Liver (tissue), 3 donors: Measurements from ENCODE around the gene ZNHIT6.

Experiments
- GABPA ChIP-seq, 2 donors: IDR thresholded peaks in 1 of 2; conservative IDR thresholded peaks in 1 of 2; 2 replicates each; pipeline ENCODE4 v1.6.1; 2016; ENCODE audit warnings: antibody characterized with exemption in 2 of 2, mild to moderate bottlenecking in 1 of 2, moderate library complexity in 1 of 2
- HNF4A ChIP-seq, 2 donors: conservative IDR thresholded peaks; 2 replicates each; pipeline ENCODE4 v1.6.1; 2016; ENCODE audit warnings: antibody characterized with exemption in 2 of 2, mild to moderate bottlenecking in 2 of 2
- JUND ChIP-seq, 2 donors: IDR thresholded peaks; 2 replicates each; pipeline ENCODE4 v1.6.1; 2016; ENCODE audit warnings: antibody characterized with exemption in 2 of 2
- NR2F2 ChIP-seq: IDR thresholded peaks from 2 replicates; pipeline ENCODE4 v1.6.1; 2016; ENCODE audit warnings: antibody characterized with exemption
- RAD21 ChIP-seq, 2 donors: IDR thresholded peaks; 2 replicates each; pipeline ENCODE4 v1.6.1; 2016; ENCODE audit warnings: antibody characterized with exemption in 2 of 2, mild to moderate bottlenecking in 2 of 2
- RXRA ChIP-seq, 2 donors: IDR thresholded peaks; 2 replicates each; pipeline ENCODE4 v1.6.1; 2017 to 2018; ENCODE audit warnings: antibody characterized with exemption in 2 of 2, mild to moderate bottlenecking in 1 of 2
- SP1 ChIP-seq: IDR thresholded peaks from 2 replicates; pipeline ENCODE4 v1.6.1; 2018; ENCODE audit warnings: antibody characterized with exemption, mild to moderate bottlenecking
- TAF1 ChIP-seq: conservative IDR thresholded peaks from 2 replicates; pipeline ENCODE4 v1.6.1; 2016; ENCODE audit warnings: antibody characterized with exemption, mild to moderate bottlenecking
- YY1 ChIP-seq: IDR thresholded peaks from 2 replicates; pipeline ENCODE4 v1.6.1; 2016; ENCODE audit warnings: antibody characterized with exemption, mild to moderate bottlenecking
- TF ChIP-seq, protein P1 (sequence below): fragments of 150-350 bp; IDR thresholded peaks from 2 replicates; pipeline ENCODE4 v1.5.1; 2017; ENCODE audit warnings: improper control_type of control experiment, low read depth, low read length; ENCODE audit not compliant: missing input control
- TF ChIP-seq, protein P2 (sequence below): IDR thresholded peaks from 2 replicates; pipeline ENCODE4 v1.6.1; 2016; ENCODE audit warnings: antibody characterized with exemption
- TF ChIP-seq, protein P3 (sequence below): IDR thresholded peaks from 2 replicates; pipeline ENCODE4 v1.6.1; 2016; ENCODE audit warnings: antibody characterized with exemption, mild to moderate bottlenecking
- TF ChIP-seq, protein P4 (sequence below): IDR thresholded peaks from 2 replicates; pipeline ENCODE4 v1.6.1; 2016; ENCODE audit warnings: antibody characterized with exemption
- TF ChIP-seq, protein P5 (sequence below): IDR thresholded peaks from 2 replicates; pipeline ENCODE4 v1.6.1; 2016; ENCODE audit warnings: antibody characterized with exemption
- donor health status: healthy.
- donor health status: healthy.

DNA sequence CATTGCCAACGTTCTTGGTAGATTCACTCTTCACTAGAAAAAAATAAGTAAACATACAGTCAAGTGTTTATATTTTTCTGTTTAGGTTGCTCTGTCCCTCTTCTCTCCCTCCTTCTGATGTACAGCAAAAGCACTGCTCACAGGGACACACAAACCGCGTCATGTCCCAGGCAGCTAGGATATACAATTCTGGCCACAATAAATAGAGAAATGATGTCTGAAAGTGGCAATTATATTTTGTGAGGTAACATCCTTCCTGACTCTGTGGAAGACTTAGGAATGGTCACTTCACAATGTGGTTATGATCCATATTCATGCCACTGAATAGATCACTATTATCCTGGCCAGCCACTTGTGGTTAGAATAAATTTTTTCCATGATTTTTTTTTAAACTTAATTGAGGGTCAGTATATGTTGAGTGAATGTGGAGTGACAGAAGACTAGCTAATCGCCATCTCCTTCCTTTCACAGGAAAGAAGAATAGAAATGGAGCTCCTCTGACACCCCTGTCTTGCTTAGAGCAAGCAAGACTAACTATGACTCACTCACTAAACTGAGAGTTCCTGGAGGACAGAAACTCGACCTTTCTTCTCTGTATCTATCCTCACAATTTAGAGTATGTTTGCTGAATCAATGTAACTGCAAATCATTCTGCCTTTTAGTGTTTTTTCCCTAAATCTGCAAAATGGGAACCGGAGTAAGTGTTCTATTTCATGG lies 54.0 kb downstream of the ZNHIT6 start:
- TF ChIP-seq RAD21 (IDR thresholded peaks at IDR 0.05) = no peak
- no peak for TF ChIP-seq SP1
- TF ChIP-seq, protein P1, sequence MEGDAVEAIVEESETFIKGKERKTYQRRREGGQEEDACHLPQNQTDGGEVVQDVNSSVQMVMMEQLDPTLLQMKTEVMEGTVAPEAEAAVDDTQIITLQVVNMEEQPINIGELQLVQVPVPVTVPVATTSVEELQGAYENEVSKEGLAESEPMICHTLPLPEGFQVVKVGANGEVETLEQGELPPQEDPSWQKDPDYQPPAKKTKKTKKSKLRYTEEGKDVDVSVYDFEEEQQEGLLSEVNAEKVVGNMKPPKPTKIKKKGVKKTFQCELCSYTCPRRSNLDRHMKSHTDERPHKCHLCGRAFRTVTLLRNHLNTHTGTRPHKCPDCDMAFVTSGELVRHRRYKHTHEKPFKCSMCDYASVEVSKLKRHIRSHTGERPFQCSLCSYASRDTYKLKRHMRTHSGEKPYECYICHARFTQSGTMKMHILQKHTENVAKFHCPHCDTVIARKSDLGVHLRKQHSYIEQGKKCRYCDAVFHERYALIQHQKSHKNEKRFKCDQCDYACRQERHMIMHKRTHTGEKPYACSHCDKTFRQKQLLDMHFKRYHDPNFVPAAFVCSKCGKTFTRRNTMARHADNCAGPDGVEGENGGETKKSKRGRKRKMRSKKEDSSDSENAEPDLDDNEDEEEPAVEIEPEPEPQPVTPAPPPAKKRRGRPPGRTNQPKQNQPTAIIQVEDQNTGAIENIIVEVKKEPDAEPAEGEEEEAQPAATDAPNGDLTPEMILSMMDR = no peak
- TF ChIP-seq, protein P2, sequence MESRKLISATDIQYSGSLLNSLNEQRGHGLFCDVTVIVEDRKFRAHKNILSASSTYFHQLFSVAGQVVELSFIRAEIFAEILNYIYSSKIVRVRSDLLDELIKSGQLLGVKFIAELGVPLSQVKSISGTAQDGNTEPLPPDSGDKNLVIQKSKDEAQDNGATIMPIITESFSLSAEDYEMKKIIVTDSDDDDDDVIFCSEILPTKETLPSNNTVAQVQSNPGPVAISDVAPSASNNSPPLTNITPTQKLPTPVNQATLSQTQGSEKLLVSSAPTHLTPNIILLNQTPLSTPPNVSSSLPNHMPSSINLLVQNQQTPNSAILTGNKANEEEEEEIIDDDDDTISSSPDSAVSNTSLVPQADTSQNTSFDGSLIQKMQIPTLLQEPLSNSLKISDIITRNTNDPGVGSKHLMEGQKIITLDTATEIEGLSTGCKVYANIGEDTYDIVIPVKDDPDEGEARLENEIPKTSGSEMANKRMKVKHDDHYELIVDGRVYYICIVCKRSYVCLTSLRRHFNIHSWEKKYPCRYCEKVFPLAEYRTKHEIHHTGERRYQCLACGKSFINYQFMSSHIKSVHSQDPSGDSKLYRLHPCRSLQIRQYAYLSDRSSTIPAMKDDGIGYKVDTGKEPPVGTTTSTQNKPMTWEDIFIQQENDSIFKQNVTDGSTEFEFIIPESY = no peak
- no peak for TF ChIP-seq RXRA (IDR thresholded peaks at IDR 0.05)
- no peak for TF ChIP-seq GABPA (IDR thresholded peaks at IDR 0.05 in 1 of 2, conservative IDR thresholded peaks at IDR 0.05 in 1 of 2)
- TF ChIP-seq JUND (IDR thresholded peaks at IDR 0.05) = no peak
- TF ChIP-seq, protein P3, sequence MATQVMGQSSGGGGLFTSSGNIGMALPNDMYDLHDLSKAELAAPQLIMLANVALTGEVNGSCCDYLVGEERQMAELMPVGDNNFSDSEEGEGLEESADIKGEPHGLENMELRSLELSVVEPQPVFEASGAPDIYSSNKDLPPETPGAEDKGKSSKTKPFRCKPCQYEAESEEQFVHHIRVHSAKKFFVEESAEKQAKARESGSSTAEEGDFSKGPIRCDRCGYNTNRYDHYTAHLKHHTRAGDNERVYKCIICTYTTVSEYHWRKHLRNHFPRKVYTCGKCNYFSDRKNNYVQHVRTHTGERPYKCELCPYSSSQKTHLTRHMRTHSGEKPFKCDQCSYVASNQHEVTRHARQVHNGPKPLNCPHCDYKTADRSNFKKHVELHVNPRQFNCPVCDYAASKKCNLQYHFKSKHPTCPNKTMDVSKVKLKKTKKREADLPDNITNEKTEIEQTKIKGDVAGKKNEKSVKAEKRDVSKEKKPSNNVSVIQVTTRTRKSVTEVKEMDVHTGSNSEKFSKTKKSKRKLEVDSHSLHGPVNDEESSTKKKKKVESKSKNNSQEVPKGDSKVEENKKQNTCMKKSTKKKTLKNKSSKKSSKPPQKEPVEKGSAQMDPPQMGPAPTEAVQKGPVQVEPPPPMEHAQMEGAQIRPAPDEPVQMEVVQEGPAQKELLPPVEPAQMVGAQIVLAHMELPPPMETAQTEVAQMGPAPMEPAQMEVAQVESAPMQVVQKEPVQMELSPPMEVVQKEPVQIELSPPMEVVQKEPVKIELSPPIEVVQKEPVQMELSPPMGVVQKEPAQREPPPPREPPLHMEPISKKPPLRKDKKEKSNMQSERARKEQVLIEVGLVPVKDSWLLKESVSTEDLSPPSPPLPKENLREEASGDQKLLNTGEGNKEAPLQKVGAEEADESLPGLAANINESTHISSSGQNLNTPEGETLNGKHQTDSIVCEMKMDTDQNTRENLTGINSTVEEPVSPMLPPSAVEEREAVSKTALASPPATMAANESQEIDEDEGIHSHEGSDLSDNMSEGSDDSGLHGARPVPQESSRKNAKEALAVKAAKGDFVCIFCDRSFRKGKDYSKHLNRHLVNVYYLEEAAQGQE = no peak
- TF ChIP-seq YY1 = no peak
- TF ChIP-seq TAF1 = no peak
- no peak for TF ChIP-seq NR2F2
- TF ChIP-seq, protein P4, sequence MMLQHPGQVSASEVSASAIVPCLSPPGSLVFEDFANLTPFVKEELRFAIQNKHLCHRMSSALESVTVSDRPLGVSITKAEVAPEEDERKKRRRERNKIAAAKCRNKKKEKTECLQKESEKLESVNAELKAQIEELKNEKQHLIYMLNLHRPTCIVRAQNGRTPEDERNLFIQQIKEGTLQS = no peak
- TF ChIP-seq, protein P5, sequence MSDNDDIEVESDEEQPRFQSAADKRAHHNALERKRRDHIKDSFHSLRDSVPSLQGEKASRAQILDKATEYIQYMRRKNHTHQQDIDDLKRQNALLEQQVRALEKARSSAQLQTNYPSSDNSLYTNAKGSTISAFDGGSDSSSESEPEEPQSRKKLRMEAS = no peak
- no peak for TF ChIP-seq HNF4A (conservative IDR thresholded peaks at IDR 0.05)
